SK-N-MC (cell line): ENCODE measurements around the gene OSTM1.
"Not testable (repeated sequence)": the region's sequence is repeated elsewhere in the genome, so short reads cannot be mapped to it uniquely, and the experiment has no call there.

Experiments used
- DNase-seq: peaks from one replicate; pipeline ENCODE4 v3.0.0-alpha.2; 2011; ENCODE audit warnings: low read depth, low spot score
- H3K27ac ChIP-seq: fragments of 200-600 bp; sonication (generic); 2 replicates; pipeline ENCODE4 v1.5.1; 2016; ENCODE audit warnings: mixed run types
- H3K36me3 ChIP-seq: fragments of 200-600 bp; sonication (generic); 2 replicates; pipeline ENCODE4 v1.6.1; 2017; ENCODE audit warnings: antibody characterized with exemption, low read length, mixed read lengths; ENCODE audit not compliant: insufficient read depth
- H3K4me3 ChIP-seq: fragments of 200-600 bp; sonication (generic); 2 replicates; pipeline ENCODE4 v1.5.1; 2016
- H3K9ac ChIP-seq: fragments of 200-600 bp; sonication (generic); 2 replicates; pipeline ENCODE4 v1.8.0; 2017; ENCODE audit warnings: mixed run types, mixed read lengths; ENCODE audit not compliant: insufficient read length
- H3K9me3 ChIP-seq: fragments of 200-600 bp; sonication (generic); 2 replicates; pipeline ENCODE4 v1.6.1; 2017; ENCODE audit warnings: low read depth, mild to moderate bottlenecking, antibody characterized with exemption, low read length, moderate library complexity, mixed read lengths
- EZH2 ChIP-seq: fragments of 200-600 bp; sonication (generic); IDR thresholded peaks from one replicate; pipeline ENCODE4 v1.6.1; 2017; ENCODE audit warnings: antibody characterized with exemption
- FOXP2 ChIP-seq: optimal IDR thresholded peaks from 2 replicates; pipeline ENCODE3; 2011; ENCODE audit warnings: mild to moderate bottlenecking, moderate library complexity; ENCODE audit not compliant: insufficient read depth; ENCODE audit errors: extremely low read length, control extremely low read depth
- POLR2AphosphoS5 ChIP-seq: IDR thresholded peaks from 2 replicates; pipeline ENCODE4 v1.6.1; 2012; ENCODE audit warnings: mild to moderate bottlenecking, low read depth, low read length, borderline replicate concordance

OSTM1 gene

DNA sequence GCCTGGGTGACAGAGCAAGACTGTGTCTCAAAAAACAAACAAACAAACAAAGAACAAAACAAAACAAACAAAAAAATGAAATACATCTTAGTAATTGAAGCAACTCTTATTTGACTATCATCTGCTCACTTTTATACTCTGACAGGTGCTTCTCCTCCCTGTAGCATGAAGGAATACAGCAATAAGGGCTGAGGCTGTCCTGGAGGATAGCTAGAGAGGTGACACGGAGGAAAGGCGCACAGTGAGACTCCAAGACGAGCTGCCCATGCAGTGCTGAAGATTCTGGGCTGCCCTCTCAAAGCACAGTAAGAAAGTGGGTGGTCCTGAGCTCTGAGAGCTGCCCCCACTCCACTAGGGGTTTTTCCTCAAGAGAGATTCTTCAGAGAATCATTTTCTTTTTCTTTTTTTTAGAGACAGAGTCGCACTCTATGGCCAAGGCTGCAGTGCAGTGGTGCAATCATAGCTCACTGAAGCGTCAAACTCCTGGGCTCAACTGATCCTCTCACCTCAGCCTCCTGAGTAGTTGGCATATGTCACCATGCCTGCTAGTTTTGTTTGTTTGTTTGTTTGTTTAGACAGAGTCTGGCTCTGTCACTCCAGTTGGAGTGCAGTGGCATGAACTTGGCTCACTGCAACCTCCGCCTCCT, 50.0 kb downstream of the OSTM1 start:
- Histone ChIP-seq H3K4me3 (no peak overlapping the region), H3K27ac (no peak overlapping the region), H3K9me3 (no peaks in the 10 kb centered on the region), H3K36me3 (no peaks in the 10 kb centered on the region), H3K9ac (no peak overlapping the region)
- DNase-seq, result no peak
- no peak for TF ChIP-seq EZH2
- TF ChIP-seq FOXP2, result no peak
- TF ChIP-seq POLR2AphosphoS5, result no peak

DNA sequence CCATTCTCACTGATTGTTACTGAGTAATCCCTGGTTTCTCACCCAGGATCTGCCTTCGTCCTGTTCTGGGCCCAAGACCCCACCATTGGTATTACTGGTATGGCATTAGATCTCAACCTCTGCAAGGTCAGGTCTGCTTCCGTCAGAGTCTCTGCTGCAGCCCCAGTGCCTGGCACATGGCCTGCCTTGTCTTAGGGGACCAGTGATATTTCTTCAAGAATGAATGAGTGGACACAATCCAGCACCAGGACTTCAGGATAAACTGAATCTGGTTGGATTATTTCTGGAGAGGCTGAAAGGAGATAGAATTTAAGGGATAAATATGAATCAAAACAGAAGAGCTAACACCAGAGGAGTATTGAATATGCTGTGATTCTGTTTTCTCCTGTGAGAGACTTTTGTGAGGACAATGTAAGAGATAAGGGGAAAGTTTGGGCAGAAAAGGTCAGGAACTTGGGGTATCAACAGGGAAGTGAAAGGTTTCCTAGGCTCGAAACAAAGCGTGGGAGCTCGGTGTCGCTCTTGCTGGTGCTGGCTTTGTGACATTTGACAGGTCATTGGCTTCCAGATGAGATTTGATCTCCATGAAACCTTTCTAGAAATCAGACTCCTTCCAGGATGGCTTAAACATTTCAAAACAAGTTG, 53.9 kb downstream of the OSTM1 start:
- H3K36me3 ChIP-seq, result no peaks in the 10 kb centered on the region
- no peak overlapping the region for H3K4me3 ChIP-seq
- DNase-seq, result no peak
- TF ChIP-seq EZH2, result no peak
- TF ChIP-seq FOXP2, result no peak
- TF ChIP-seq POLR2AphosphoS5, result no peak
- no peak overlapping the region for H3K9ac ChIP-seq
- H3K9me3 ChIP-seq, result peaks cover 3% of the 10 kb centered on the region; the same call in 1 of the 2 replicates
- H3K27ac ChIP-seq, result no peak overlapping the region

DNA sequence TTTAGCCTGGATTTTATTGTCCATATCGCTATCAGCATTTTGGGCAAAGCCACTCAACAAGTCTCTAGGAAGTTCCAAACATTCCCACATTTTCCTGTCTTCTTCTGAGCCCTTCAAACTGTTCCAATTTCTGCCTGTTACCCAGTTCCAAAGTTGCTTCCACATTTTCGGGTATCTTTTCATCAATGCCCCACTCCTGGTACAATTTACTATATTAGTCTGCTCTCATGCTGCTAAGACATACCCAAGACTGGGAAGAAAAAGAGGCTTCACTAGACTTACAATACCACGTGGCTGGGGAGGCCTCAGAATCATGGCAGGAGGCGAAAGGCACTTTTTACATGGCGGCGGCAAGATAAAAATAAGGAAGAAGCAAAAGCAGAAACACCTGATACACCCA, 58.3 kb downstream of the OSTM1 start:
- not testable (repeated sequence) for DNase-seq, H3K27ac ChIP-seq, H3K9me3 ChIP-seq, H3K4me3 ChIP-seq, H3K9ac ChIP-seq, H3K36me3 ChIP-seq

DNA sequence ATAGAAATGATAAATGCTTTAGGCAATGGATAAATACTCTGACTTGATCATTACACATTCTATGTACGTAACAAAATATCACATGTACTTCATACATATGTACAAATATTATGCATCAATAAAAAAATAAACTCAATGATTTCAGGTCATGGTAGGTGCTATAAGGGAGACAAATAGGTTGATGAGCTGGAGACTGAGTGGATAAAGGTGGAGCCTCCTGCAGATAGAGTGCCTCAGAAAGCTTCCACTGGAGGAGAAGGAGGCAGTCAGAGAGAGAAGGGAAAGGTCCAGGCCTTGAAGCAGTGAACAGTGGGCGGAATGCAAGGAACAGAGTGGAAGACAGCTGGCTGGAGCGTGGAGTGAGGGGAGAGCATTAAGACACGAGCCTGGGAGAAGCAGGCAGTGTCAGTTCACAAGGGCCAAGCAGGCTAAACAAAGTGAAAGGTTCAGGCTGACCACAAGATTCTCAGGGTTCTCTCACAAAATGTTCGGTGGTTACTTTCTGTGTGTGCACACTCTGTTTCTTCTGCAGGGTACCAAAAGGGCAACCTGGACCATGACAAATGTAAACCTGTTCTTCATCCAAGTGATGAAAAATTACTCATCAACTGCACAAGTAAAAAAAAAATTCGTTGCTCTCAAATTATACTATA, 60.6 kb downstream of the OSTM1 start:
- Histone ChIP-seq H3K9me3 (peaks cover 3% of the 10 kb centered on the region; the same call in 1 of the 2 replicates), H3K9ac (no peak overlapping the region), H3K4me3 (no peak overlapping the region), H3K36me3 (no peaks in the 10 kb centered on the region), H3K27ac (no peak overlapping the region)
- TF ChIP-seq EZH2, result no peak
- no peak for TF ChIP-seq POLR2AphosphoS5
- DNase-seq, result no peak

DNA sequence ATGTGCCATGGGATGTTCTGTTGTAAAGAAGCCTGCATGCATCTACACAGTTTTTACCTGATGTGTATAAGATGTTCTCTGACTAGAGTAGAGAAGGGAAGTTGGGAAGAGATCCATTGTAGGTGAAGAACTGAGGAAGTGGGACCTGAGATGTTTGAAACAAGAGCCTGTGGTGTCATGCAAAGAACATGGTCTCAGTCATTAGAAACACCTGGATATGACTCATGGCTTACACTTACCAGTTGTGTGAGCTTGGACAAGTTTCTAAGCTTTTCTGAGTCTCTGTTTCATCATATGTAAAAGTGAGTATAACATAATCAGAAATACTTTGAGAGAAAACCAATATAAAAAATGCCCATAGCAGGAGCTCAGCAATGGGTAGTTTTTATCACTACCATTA, 64.6 kb downstream of the OSTM1 start:
- no peaks in the 10 kb centered on the region for H3K36me3 ChIP-seq
- no peak for DNase-seq
- H3K4me3 ChIP-seq, result no peak overlapping the region
- no peak overlapping the region for H3K9ac ChIP-seq
- no peaks in the 10 kb centered on the region for H3K9me3 ChIP-seq
- H3K27ac ChIP-seq, result no peak overlapping the region
- no peak for TF ChIP-seq FOXP2
- no peak for TF ChIP-seq POLR2AphosphoS5
- no peak for TF ChIP-seq EZH2

DNA sequence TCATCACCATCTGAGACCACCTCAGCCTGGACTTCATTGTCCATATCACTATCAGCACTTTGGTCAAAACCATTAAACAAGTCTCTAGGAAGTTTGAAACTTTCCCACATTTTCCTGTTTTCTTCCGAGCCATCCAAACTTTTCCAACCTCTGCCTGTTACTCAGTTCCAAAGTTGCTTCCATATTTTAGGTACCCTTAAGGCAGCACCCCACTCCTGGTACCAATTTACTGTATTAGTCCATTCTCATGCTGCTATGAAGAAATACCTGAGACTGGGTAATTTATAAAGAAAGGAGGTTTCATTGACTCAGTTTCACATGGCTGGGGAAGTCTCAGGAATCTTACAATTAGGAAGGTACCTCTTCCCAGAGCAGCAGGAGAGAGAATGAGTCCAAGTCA, 65.3 kb downstream of the OSTM1 start:
- not testable (repeated sequence) for H3K9ac ChIP-seq, DNase-seq, H3K9me3 ChIP-seq, H3K27ac ChIP-seq, H3K4me3 ChIP-seq, H3K36me3 ChIP-seq

DNA sequence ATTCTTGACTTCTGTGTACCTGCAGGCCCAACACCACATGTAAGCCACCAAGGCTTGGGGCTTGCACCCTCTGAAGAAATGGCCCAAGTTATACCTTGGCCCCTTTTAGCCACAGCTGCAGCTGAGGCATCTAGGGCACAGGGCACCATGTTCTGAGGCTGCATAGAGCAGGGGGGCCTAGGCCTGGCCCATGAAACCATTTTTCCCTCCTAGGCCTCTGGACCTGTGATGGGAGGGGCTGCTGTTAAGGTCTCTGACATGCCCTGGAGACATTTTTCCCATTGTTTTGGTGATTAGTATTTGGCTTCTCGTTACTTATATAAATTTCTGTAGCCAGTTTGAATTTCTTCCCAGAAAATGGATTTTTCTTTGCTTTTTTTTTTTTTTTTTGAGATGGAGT, 66.2 kb downstream of the OSTM1 start:
- Histone ChIP-seq H3K36me3 (no peaks in the 10 kb centered on the region), H3K9me3 (no peaks in the 10 kb centered on the region), H3K27ac (no peak overlapping the region), H3K9ac (no peak overlapping the region), H3K4me3 (no peak overlapping the region)
- TF ChIP-seq FOXP2 (no peak), EZH2 (no peak)
- DNase-seq, result no peak

DNA sequence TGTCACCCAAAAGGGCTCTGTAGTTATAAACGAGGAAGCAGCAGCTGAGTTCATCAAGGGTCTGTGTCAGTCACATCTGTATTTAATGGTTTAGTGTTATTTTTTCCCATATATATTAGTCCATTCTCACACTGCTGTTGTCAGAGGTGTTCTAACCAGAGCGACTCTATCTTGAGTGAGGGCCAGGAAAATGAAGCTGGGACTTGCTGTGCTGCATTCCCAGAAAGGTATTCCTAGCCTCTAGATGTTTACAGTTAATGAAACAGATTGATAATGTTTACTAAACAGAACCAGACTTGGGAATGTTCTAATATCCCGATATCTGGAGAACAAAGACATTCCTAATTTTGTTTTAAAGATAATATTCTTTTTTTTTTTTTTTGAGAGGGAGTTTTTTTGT, 68.6 kb downstream of the OSTM1 start:
- DNase-seq, result no peak
- no peaks in the 10 kb centered on the region for H3K9me3 ChIP-seq
- no peak overlapping the region for H3K27ac ChIP-seq
- TF ChIP-seq POLR2AphosphoS5 (no peak), FOXP2 (no peak), EZH2 (no peak)
- H3K4me3 ChIP-seq, result no peak overlapping the region
- no peaks in the 10 kb centered on the region for H3K36me3 ChIP-seq
- no peak overlapping the region for H3K9ac ChIP-seq

DNA sequence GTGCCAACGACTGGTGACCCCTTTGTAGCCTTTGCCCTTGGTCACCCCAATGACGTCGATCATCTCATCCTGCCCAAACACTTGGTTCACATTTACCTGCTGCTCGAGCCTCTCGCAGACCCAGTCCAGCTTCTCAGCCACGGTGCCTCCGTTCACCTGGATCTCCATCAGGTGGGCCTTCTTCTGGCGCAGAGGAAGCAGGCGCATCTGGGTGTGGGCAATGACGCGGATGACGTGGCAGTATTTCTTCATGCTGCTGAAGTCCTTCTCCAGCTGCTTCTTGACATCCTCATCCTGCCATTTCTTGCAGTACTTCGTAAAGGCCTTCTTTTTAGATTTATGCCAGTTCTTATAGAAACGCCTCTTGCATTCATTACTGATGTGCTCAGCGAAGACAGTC, 69.7 kb downstream of the OSTM1 start:
- Histone ChIP-seq H3K9me3 (no peaks in the 10 kb centered on the region), H3K36me3 (no peaks in the 10 kb centered on the region), H3K9ac (no peak overlapping the region), H3K4me3 (no peak overlapping the region), H3K27ac (no peak overlapping the region)
- TF ChIP-seq FOXP2, result no peak
- no peak for TF ChIP-seq POLR2AphosphoS5
- no peak for TF ChIP-seq EZH2
- no peak for DNase-seq
